NT2/D1 (cell line): ENCODE results near the gene PGA4.

ENCODE experiments used
- SUZ12 ChIP-seq: IDR thresholded peaks from 2 replicates; pipeline ENCODE4 v1.6.1; 2011; ENCODE audit not compliant: insufficient read length, insufficient read depth; ENCODE audit errors: extremely low read depth
- YY1 ChIP-seq: IDR thresholded peaks from 2 replicates; pipeline ENCODE4 v1.6.1; 2011; ENCODE audit not compliant: insufficient read length, insufficient read depth
- ZNF274 ChIP-seq: IDR thresholded peaks from 2 replicates; pipeline ENCODE4 v1.6.1; 2011; ENCODE audit warnings: mild to moderate bottlenecking, low read depth, low read length

DNA sequence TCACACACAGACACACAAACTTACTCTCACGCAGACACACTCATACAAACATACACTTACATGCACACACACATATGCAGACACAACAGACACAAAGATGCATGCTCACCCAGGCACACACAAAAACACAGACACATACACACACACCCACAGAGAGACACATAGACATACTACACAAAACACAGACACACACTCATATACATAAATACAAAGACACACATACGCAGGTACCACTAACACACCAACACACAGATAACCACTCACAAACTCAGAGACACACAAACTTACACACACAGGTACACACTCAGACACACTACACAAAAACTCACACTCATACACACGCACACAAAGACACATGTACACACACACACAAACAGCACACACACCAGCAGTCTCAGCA, 50.6 kb downstream of the PGA4 start:
- TF ChIP-seq ZNF274: no peak
- TF ChIP-seq YY1: no peak
- TF ChIP-seq SUZ12: no peak
